Measurements from ENCODE around the gene RASAL3. TPM values are rescaled to one million over a fixed set of nuclear protein-coding genes. Genes with fewer than 3 reads are reported as not detected.

Gene RASAL3
- total and polyA plus RNA-seq, 5 donors: 0.66 to 2.5 (median 0.97) TPM

GRCh38 chr19:15471639-15472101 lies 7.3 kb upstream of the RASAL3 start:
- H3K9me3 ChIP-seq (ENCODE audit: control insufficient read depth, low read length): no peaks in the 10 kb centered on the region
- peaks cover 3% of the 10 kb centered on the region for H3K4me1 ChIP-seq (ENCODE audit: control insufficient read depth, insufficient read depth, low read length)
- H3K4me3 ChIP-seq (ENCODE audit: low read length): no peak overlapping the region
- no peak overlapping the region for H3K27ac ChIP-seq (ENCODE audit: low read length)
- intact Hi-C loops (cut with DNase I): loop anchor here in 1 of 4 donors (10.0 kb wide), 1 partner anchor 53 kb away; no protein-coding TSS in a partner anchor
- ATAC-seq (peak in 1 of 2 donors; percentile 36), DNase-seq (peak in 1 of 3 donors; percentile 39)
- WGBS: 53% methylated on average over 31 of the region's 31 CpGs
- no peaks in the 10 kb centered on the region for H3K27me3 ChIP-seq (ENCODE audit: control insufficient read depth, insufficient read depth)

DNA sequence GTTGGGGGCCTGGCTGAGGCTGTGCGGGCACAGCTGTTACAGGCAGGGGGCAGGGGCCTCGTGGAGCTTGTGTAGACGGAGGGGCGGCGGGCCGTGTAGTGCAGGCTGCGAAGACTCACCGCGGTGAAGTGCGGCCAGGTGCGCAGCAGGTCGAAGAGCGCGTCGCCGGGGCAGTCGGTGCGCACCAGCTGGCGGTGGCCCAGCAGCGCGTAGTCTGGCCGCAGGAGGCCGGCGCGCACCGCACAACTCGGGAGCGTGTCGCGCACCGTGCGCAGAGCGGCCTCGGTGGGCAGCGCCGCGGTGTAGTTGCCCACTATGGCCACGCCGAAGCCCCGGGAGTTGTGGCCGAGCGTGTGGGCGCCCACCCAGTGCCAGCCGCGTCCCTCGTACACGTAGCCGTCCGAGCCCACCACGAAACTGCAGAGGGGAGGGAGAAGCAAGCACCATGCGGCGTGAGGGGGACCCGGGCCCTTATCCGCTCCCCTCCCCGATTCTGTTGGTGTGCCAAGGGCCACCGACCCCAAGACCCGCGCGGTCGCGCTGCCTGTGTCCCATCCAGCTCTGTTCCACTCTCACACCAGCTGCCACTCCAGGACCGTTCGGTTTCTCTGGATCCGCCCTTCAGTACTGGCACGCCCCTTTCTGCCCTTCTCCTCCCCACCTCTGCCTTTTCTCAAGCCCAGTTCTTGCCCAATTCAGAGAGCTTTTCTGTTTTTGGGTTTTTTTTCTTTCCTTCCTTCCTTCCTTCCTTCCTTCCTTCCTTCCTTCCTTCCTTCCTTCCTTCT lies 5.4 kb upstream of the RASAL3 start:
- no peak overlapping the region for H3K27ac ChIP-seq (ENCODE audit: low read length)

GRCh38 chr19:15468675-15469512 lies 4.5 kb upstream of the RASAL3 start:
- Histone ChIP-seq H3K27ac (ENCODE audit: low read length) (no peak overlapping the region), H3K4me3 (ENCODE audit: low read length) (no peak overlapping the region), H3K4me1 (ENCODE audit: control insufficient read depth, insufficient read depth, low read length) (peaks cover 3% of the 10 kb centered on the region), H3K27me3 (ENCODE audit: control insufficient read depth, insufficient read depth) (no peaks in the 10 kb centered on the region), H3K9me3 (ENCODE audit: control insufficient read depth, low read length) (no peaks in the 10 kb centered on the region)
- DNase-seq (no peak), ATAC-seq (no peak)
- 57% methylated on average over 12 of the region's 12 CpGs for WGBS
- intact Hi-C loops (cut with DNase I): loop anchor here in 1 of 4 donors (10.0 kb wide), 1 partner anchor 86 kb away; no protein-coding TSS in a partner anchor

More for the DNA sequence above, 5.4 kb upstream of the RASAL3 start:
- Histone ChIP-seq H3K4me3 (ENCODE audit: low read length) (no peak overlapping the region), H3K4me1 (ENCODE audit: control insufficient read depth, insufficient read depth, low read length) (peaks cover 3% of the 10 kb centered on the region), H3K27me3 (ENCODE audit: control insufficient read depth, insufficient read depth) (no peaks in the 10 kb centered on the region), H3K9me3 (ENCODE audit: control insufficient read depth, low read length) (no peaks in the 10 kb centered on the region)
- intact Hi-C loops (cut with DNase I): loop anchor here in 2 of 4 donors (10.0 kb wide), 2 partner anchors 55 to 85 kb away; no protein-coding TSS in a partner anchor
- WGBS: 6% methylated on average over 65 of the region's 65 CpGs
- peak; percentile 64 to 79 for ATAC-seq
- peak in 2 of 3 donors; percentile 48 to 61 for DNase-seq

DNA sequence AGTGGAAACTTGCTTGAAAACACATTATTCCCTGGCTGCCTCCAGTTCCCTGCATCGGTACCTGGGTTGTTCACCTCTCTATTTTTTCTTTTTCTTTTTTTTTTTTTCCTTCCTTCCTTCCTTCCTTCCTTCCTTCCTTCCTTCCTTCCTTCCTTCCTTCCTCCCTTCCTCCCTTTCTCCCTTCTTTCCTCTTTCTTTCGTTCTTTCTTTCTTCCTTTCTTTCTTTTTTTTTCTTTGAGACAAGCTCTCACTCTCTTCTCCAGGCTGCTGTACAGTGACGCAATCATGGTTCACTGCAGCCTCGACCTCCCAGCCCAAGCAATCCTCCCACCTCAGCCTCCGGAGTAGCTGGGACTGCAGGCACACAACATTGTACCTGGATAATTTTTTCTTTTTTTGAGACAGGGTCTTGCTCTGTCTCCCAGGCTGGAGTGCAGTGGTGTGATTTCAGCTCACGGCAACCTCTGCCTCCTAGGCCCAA lies 3.4 kb upstream of the RASAL3 start:
- DNase-seq: no peak

GRCh38 chr19:15466851-15467733 lies 2.7 kb upstream of the RASAL3 start:
- Histone ChIP-seq H3K27ac (ENCODE audit: low read length) (no peak overlapping the region), H3K4me3 (ENCODE audit: low read length) (no peak overlapping the region), H3K4me1 (ENCODE audit: control insufficient read depth, insufficient read depth, low read length) (peaks cover 3% of the 10 kb centered on the region), H3K9me3 (ENCODE audit: control insufficient read depth, low read length) (no peaks in the 10 kb centered on the region), H3K27me3 (ENCODE audit: control insufficient read depth, insufficient read depth) (no peaks in the 10 kb centered on the region)
- ATAC-seq (peak in 1 of 2 donors; percentile 60), DNase-seq (no peak)
- intact Hi-C loops (cut with DNase I): loop anchor here in 1 of 4 donors (10.0 kb wide), 1 partner anchor 88 kb away; no protein-coding TSS in a partner anchor
- 51% methylated on average over 8 of the region's 8 CpGs for WGBS

More for the DNA sequence above, 3.4 kb upstream of the RASAL3 start:
- no peak overlapping the region for H3K27ac ChIP-seq (ENCODE audit: low read length)
- H3K9me3 ChIP-seq (ENCODE audit: control insufficient read depth, low read length): no peaks in the 10 kb centered on the region
- WGBS: 75% methylated on average over 6 of the region's 6 CpGs
- H3K27me3 ChIP-seq (ENCODE audit: control insufficient read depth, insufficient read depth): no peaks in the 10 kb centered on the region
- ATAC-seq: no peak
- H3K4me1 ChIP-seq (ENCODE audit: control insufficient read depth, insufficient read depth, low read length): peaks cover 3% of the 10 kb centered on the region
- intact Hi-C loops (cut with DNase I): loop anchor here in 1 of 4 donors (10.0 kb wide), 1 partner anchor 87 kb away; no protein-coding TSS in a partner anchor
- no peak overlapping the region for H3K4me3 ChIP-seq (ENCODE audit: low read length)

DNA sequence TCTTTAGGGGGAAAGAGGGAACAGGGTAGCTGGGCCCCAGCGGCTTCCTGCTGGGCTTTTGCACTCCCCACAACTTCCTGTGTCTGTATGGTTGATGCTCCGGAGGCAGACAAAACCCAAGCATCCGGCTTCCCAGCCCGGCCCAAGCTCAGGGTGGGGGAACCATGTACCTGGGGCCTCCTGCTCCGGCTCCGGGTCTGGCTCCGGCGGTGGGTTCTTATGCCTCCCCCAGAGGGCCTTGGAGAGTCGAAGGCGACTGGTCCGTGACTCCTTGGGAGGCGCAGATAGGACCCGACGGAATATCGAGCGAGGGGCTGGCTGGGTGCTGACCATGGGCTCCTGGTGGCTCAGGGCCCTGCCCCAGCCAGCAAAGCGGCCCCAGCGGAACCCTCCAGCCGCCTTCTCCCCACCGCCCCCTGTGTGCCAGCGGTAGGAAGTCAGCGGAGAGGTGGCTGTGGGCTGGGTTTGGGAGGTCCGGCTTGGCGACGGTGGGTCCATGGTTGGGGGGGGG lies 428 bp downstream of the RASAL3 start:
- H3K9me3 ChIP-seq (ENCODE audit: control insufficient read depth, low read length): no peaks in the 10 kb centered on the region
- no peak overlapping the region for H3K27ac ChIP-seq (ENCODE audit: low read length)
- H3K4me1 ChIP-seq (ENCODE audit: control insufficient read depth, insufficient read depth, low read length): no peaks in the 10 kb centered on the region
- intact Hi-C loops (cut with DNase I): loop anchor here in 1 of 4 donors (10.0 kb wide), 1 partner anchor 91 kb away; no protein-coding TSS in a partner anchor
- H3K27me3 ChIP-seq (ENCODE audit: control insufficient read depth, insufficient read depth): no peaks in the 10 kb centered on the region
- no peak overlapping the region for H3K4me3 ChIP-seq (ENCODE audit: low read length)
- DNase-seq: peak in 1 of 3 donors; percentile 65
- 30% methylated on average over 25 of the region's 25 CpGs for WGBS
- ATAC-seq: peak; percentile 56 to 68

DNA sequence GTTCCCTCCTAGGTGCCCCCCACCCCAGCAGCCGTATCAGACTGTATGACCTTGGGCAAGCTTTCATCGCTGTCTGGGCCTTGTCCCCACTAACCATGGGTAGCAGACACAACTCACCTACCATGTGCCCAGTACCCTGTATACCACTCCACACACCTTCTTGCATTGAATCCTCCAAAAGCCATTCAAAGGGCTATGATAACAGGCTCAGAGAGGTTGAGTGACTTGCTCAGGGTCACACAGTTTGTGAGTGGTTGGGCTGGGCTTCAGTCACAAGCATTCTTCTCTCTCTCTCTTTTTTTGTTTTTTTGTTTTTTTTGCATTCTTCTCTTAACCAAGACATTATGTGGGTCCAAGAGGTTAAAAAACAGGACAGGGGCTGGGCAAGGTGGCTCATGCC lies 2.6 kb downstream of the RASAL3 start:
- Histone ChIP-seq H3K27me3 (ENCODE audit: control insufficient read depth, insufficient read depth) (no peaks in the 10 kb centered on the region), H3K9me3 (ENCODE audit: control insufficient read depth, low read length) (no peaks in the 10 kb centered on the region), H3K27ac (ENCODE audit: low read length) (no peak overlapping the region), H3K4me1 (ENCODE audit: control insufficient read depth, insufficient read depth, low read length) (peaks cover 4% of the 10 kb centered on the region), H3K4me3 (ENCODE audit: low read length) (no peak overlapping the region)
- no peak for DNase-seq
- WGBS: 85% methylated on average over 2 of the region's 2 CpGs
- ATAC-seq: no peak
- intact Hi-C loops (cut with DNase I): loop anchor here in 1 of 4 donors (10.0 kb wide), 1 partner anchor 93 kb away; no protein-coding TSS in a partner anchor

DNA sequence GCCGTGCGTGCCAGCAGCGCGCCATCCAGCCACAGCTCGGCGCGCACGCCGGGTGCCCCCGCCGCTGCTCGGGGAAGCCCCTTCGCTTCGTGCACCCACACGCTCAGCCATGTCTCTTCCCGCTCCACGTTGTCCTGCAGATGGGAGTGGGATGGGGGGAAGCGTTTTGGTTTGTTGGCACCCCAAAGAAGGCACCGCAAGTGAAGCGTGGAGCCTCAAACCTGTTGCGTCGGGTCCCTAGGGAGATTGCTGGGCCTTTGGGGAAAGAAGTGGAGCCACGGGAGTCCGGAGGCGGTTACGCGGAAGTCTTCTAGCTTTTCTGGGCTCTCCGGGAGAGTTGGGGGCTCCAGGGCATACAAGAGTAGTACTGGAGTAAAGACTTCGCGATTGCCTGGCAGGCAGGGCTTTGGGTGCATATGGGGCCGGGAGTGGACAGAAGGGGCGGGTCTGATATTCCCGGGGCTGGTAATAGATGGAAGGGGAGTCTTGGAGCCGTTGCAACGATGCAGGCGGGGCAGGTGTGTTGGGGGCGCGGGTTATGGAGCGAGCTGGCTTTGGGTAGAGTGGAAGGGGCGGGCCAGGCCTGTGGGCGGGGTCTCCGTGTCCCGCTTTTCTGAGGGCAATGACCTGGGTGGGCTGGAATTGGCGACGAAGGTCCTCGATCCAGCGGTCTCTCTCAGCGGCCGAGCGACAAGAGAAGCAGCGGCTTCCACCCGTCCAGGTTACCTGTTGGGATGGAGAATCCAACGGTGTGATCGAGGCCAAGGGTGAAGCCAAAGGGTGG lies 6.5 kb downstream of the RASAL3 start:
- ATAC-seq (no peak), DNase-seq (peak in 1 of 3 donors; percentile 24)
- Histone ChIP-seq H3K27ac (ENCODE audit: low read length) (no peak overlapping the region), H3K4me1 (ENCODE audit: control insufficient read depth, insufficient read depth, low read length) (peaks cover 4% of the 10 kb centered on the region), H3K9me3 (ENCODE audit: control insufficient read depth, low read length) (no peaks in the 10 kb centered on the region), H3K27me3 (ENCODE audit: control insufficient read depth, insufficient read depth) (no peaks in the 10 kb centered on the region), H3K4me3 (ENCODE audit: low read length) (peak overlapping the region; percentile 17)
- 20% methylated on average over 54 of the region's 54 CpGs for WGBS
- intact Hi-C loops (cut with DNase I): loop anchor here in 1 of 4 donors (10.0 kb wide), 1 partner anchor 97 kb away; no protein-coding TSS in a partner anchor

Data from right cardiac atrium (tissue), 5 donors.